Erythroblast (primary cell): ENCODE data around the gene BEST1.

ENCODE experiments used
- GATA1 ChIP-seq: IDR thresholded peaks from 2 replicates; pipeline ENCODE4 v1.6.1; 2011; ENCODE audit warnings: low read depth, mild to moderate bottlenecking, control low read depth, low read length, moderate library complexity
- POLR2A ChIP-seq: IDR thresholded peaks from 2 replicates; pipeline ENCODE4 v1.6.1; 2011; ENCODE audit warnings: mild to moderate bottlenecking, low read length

- TF ChIP-seq POLR2A (no peak), GATA1 (no peak)
These were observed 42.9 kb upstream of the BEST1 start for GRCh38 chr11:61907282-61907681.
